ENCODE measurements around the gene IER3. TPM values are rescaled to one million over a fixed set of nuclear protein-coding genes. Genes with fewer than 3 reads are reported as not detected.

IER3 gene
- total and polyA plus RNA-seq, 2 of the 8 experiments (the other 6 are each of a cell fraction or from before 2014, with no cell fraction given): 11.9 to 26.5 TPM

DNA sequence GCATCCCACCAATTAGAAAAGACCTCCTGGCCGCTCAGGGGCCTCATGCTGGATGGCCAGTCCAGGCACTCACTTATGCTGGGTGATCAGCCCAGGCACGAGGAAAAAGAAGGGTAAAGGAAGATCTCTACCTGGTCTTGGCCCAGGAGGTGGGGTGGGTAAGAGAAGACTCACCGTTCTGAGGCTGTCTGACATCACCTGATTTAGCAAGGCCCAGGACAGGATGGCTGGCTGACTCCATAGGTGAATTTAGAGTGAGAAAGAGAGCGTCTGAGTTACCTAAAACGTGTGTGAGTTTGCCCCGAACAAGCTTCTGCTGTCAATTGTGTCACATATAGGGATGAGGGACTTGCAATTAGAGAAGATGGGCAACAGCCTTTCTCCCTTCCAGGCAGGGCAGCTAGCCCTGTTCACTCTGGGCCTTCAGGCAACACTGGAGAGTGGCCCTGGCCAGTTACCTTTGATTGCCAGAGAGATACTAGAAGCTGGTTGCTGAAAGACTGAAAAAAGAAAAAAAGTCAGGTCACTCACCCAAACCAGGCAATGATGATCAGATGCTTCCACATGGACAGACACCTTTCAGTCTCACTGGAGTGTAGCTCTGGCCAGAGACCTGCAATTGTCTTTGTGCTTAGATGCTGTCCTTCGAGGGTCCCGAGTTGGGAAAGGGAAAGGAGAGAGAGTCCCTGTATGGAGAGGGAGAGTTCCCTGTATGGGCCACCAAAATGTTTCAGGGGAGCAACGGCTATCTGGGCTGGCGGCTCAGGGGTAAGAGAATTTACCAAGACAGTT lies 35.7 kb upstream of the IER3 start:
- Histone ChIP-seq H4K20me1 (replicated peaks in 1 of 2; ENCODE audit: control insufficient read depth in 1 of 2, insufficient read depth in 2 of 2, low read length in 2 of 2) (no peaks in the 10 kb centered on the region), H4K5ac (ENCODE audit: insufficient read length, low read depth, low read length) (no peak overlapping the region), H2BK15ac (ENCODE audit: low read length) (no peak overlapping the region), H3K4me3 (ENCODE audit: extremely low read depth in 1 of 4, insufficient read depth in 2 of 4, low read depth in 3 of 4, low read length in 4 of 4) (no peak overlapping the region), H3K18ac (ENCODE audit: extremely low read depth, low read length) (no peak overlapping the region), H4K91ac (replicated peaks; ENCODE audit: insufficient read length, low read length) (no peak overlapping the region), H4K8ac (ENCODE audit: extremely low read depth, insufficient read depth, low read length) (no peak overlapping the region), H3K27me3 (replicated peaks in 1 of 4; ENCODE audit: control insufficient read depth in 3 of 4, extremely low read depth in 1 of 4, insufficient read depth in 3 of 4, low read length in 3 of 4) (0 out of 7 replicates have a peak, but pooled peaks cover 0 to 3% (median 0%) of the 10 kb centered on the region in 4 experiments), H3K23ac (ENCODE audit: insufficient read length) (no peak overlapping the region), H3K9ac (replicated peaks in 1 of 4; ENCODE audit: extremely low read depth in 1 of 4, low read depth in 3 of 4, low read length in 3 of 4) (no peak overlapping the region), H3K4me1 (replicated peaks in 1 of 4; ENCODE audit: control insufficient read depth in 3 of 4, insufficient read depth in 4 of 4, low read length in 3 of 4) (no peaks in the 10 kb centered on the region), H2AK5ac (ENCODE audit: low read depth, low read length) (no peak overlapping the region), H3K79me2 (ENCODE audit: control insufficient read depth in 1 of 2, insufficient read depth in 2 of 2, low read length in 2 of 2) (no peaks in the 10 kb centered on the region), H3K4me2 (ENCODE audit: insufficient read depth in 1 of 2, low read depth in 2 of 2, low read length in 2 of 2) (no peak overlapping the region), H2BK12ac (ENCODE audit: low read depth, low read length) (no peak overlapping the region; the same call in 1 of the 2 replicates), H2BK20ac (ENCODE audit: low read length) (no peak overlapping the region), H3K9me3 (ENCODE audit: insufficient read depth in 2 of 2, low read depth in 1 of 2, low read length in 1 of 2) (no peaks in the 10 kb centered on the region), H3K4ac (replicated peaks; ENCODE audit: insufficient read length, low read depth, low read length) (no peak overlapping the region), H2BK120ac (replicated peaks; ENCODE audit: low read depth, low read length) (no peak overlapping the region), H3K14ac (ENCODE audit: insufficient read length) (no peak overlapping the region), H3K36me3 (ENCODE audit: control insufficient read depth in 2 of 4, insufficient read depth in 4 of 4, low read length in 3 of 4) (no peaks in the 10 kb centered on the region), H3K27ac (ENCODE audit: low read depth, low read length) (no peak overlapping the region), H3K79me1 (ENCODE audit: low read depth, low read length) (no peaks in the 10 kb centered on the region), H3K23me2 (ENCODE audit: low read depth, low read length) (no peaks in the 10 kb centered on the region), H3K56ac (replicated peaks; ENCODE audit: insufficient read length, low read depth, low read length) (no peak overlapping the region), H2BK5ac (ENCODE audit: low read depth, low read length) (no peak overlapping the region), H2AFZ (ENCODE audit: low read length) (no peak overlapping the region)
- POLR2A ChIA-PET (ENCODE audit: partially characterized antibody): interaction anchor here (1.0 to 2.5 kb wide), 2 partner anchors 10 to 20 kb away, joined by 3 to 6 read pairs; no protein-coding TSS in a partner anchor
- 88% methylated on average over 10 of the region's 10 CpGs; no CpG with 5 or more reads in 1 of the 2 experiments for WGBS, 2 experiments (ENCODE audit: extremely low coverage in 1 of 2, insufficient coverage in 1 of 2, insufficient read length in 1 of 2, insufficient replicate concordance in 2 of 2, low coverage in 1 of 2, low lambda C conversion rate in 2 of 2, missing lambda C conversion rate in 1 of 2)
- CTCF ChIA-PET (ENCODE audit: partially characterized antibody): interaction anchor here (0.6 to 1.7 kb wide), 3 partner anchors 8 to 299 kb away, joined by 3 to 5 read pairs (median 3); partner anchors contain the start of gene DHX16
- DNase-seq (ENCODE audit: low read depth in 1 of 2, low spot score in 2 of 2) (no peak), FAIRE-seq (no peak)
- TF ChIP-seq CBX8 (IDR thresholded peaks at IDR 0.05; ENCODE audit: borderline replicate concordance, low read depth, low read length) (no peak), SIX5 (IDR thresholded peaks at IDR 0.05; ENCODE audit: low read depth, low read length) (no peak), BRCA1 (IDR thresholded peaks at IDR 0.05; ENCODE audit: low read depth, low read length) (no peak), ATF2 (IDR thresholded peaks at IDR 0.05; ENCODE audit: low read length) (no peak), TAF7 (optimal IDR thresholded peaks at IDR 0.05; ENCODE audit: borderline replicate concordance, low read depth, low read length) (no peak), SIN3A (conservative IDR thresholded peaks at IDR 0.05 in 1 of 2, IDR thresholded peaks at IDR 0.05 in 1 of 2; ENCODE audit: low read depth in 1 of 2, low read length in 2 of 2) (no peak)
